Bronchial epithelial cell (primary cell): ENCODE results near the gene HOTAIR. TPM values are rescaled to one million over a fixed set of nuclear protein-coding genes. Genes with fewer than 3 reads are reported as not detected.

Source experiments
- DNase-seq: peaks from one replicate; pipeline ENCODE4 v3.0.0-alpha.2; 2010; ENCODE audit warnings: low read depth
- FAIRE-seq: peaks from 2 replicates; lab custom pipeline; 2011; peaks lifted over from hg19 to GRCh38; lab: Jason Lieb, UNC
- H3K27me3 ChIP-seq: 2 replicates; pipeline ENCODE4 v1.5.1; 2011; ENCODE audit warnings: low read length; ENCODE audit not compliant: control insufficient read depth, insufficient read depth
- H3K36me3 ChIP-seq: 2 replicates; pipeline ENCODE4 v1.5.1; 2011; ENCODE audit warnings: low read length; ENCODE audit not compliant: control insufficient read depth, insufficient read depth
- H3K4me3 ChIP-seq: 2 replicates; pipeline ENCODE4 v1.5.1; 2011; ENCODE audit warnings: mild to moderate bottlenecking, low read depth, low read length, control low read depth
- CTCF ChIP-seq: IDR thresholded peaks from 2 replicates; pipeline ENCODE4 v1.5.1; 2011; ENCODE audit warnings: mild to moderate bottlenecking, moderate library complexity, low read length, control low read depth, inconsistent platforms; ENCODE audit not compliant: insufficient read depth, severe bottlenecking
- total RNA-seq: library from RNA; depleted of rRNA; stranded (reverse); fragments of >200 nt; gene quantifications from 2 replicates; pipeline ENCODE4 v1.2.1, GENCODE V29; 2014

The HOTAIR gene
- total RNA-seq, 1 donor from 2014 or later, result not detected

GRCh38 chr12:53965281-53966084 is 9.3 kb downstream of the HOTAIR start:
- Histone ChIP-seq H3K4me3 (no peak overlapping the region), H3K27me3 (peaks cover 84% of the 10 kb centered on the region), H3K36me3 (no peaks in the 10 kb centered on the region)
- DNase-seq, result no peak
- TF ChIP-seq CTCF, result no peak
- no peak for FAIRE-seq

- no peak for DNase-seq
- Histone ChIP-seq H3K36me3 (no peaks in the 10 kb centered on the region), H3K27me3 (peaks cover 83% of the 10 kb centered on the region), H3K4me3 (no peak overlapping the region)
- no peak for TF ChIP-seq CTCF
- FAIRE-seq, result no peak
These were observed 10.4 kb downstream of the HOTAIR start for GRCh38 chr12:53964315-53964713.

- Histone ChIP-seq H3K4me3 (no peak overlapping the region), H3K27me3 (peaks cover 79% of the 10 kb centered on the region), H3K36me3 (no peaks in the 10 kb centered on the region)
- TF ChIP-seq CTCF, result no peak
- no peak for FAIRE-seq
- DNase-seq, result no peak
These were observed 11.1 kb downstream of the HOTAIR start for GRCh38 chr12:53963434-53964314.

GRCh38 chr12:53963005-53963404 is 11.7 kb downstream of the HOTAIR start:
- H3K36me3 ChIP-seq, result no peaks in the 10 kb centered on the region
- FAIRE-seq, result no peak

More at GRCh38 chr12:53963005-53963404, 11.7 kb downstream of the HOTAIR start:
- no peak for DNase-seq
- no peak overlapping the region for H3K4me3 ChIP-seq
- TF ChIP-seq CTCF, result no peak
- peaks cover 79% of the 10 kb centered on the region for H3K27me3 ChIP-seq
